ENCODE measurements around the gene WDR70. TPM values are rescaled to one million over a fixed set of nuclear protein-coding genes. Genes with fewer than 3 reads are reported as not detected.

WDR70 gene
- total RNA-seq: 14.1 and 15.5 TPM in 2 replicates

DNA sequence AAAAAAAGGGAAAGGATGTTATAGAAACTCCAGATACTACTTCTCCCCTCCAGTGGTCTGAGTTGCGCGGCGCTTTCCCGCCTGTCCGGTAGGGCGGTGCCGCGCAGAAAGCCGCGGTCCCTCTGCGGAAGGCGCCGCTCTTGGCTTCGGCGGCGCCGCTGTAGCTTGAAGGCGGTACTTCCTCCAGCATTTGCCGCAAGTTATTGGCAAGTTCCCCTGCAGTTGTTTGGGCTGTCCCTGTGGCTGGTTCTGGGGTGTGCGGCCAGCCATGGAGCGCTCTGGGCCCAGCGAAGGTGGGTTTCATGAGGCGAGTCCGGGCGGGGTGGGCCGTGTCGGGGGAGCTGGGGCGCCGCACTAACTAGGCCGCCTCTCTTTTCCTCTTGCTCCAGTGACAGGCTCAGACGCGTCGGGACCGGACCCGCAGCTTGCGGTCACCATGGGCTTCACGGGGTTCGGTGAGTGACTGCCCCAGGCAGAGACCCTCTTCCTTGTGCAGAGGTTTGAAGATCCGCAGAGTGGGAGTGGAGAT, at the start of gene WDR70:
Gene WDR70 (plus strand): TSS at position 219 of the 529 bp plus-strand sequence. CDS start 50 bp downstream, at position 269.

DNA sequence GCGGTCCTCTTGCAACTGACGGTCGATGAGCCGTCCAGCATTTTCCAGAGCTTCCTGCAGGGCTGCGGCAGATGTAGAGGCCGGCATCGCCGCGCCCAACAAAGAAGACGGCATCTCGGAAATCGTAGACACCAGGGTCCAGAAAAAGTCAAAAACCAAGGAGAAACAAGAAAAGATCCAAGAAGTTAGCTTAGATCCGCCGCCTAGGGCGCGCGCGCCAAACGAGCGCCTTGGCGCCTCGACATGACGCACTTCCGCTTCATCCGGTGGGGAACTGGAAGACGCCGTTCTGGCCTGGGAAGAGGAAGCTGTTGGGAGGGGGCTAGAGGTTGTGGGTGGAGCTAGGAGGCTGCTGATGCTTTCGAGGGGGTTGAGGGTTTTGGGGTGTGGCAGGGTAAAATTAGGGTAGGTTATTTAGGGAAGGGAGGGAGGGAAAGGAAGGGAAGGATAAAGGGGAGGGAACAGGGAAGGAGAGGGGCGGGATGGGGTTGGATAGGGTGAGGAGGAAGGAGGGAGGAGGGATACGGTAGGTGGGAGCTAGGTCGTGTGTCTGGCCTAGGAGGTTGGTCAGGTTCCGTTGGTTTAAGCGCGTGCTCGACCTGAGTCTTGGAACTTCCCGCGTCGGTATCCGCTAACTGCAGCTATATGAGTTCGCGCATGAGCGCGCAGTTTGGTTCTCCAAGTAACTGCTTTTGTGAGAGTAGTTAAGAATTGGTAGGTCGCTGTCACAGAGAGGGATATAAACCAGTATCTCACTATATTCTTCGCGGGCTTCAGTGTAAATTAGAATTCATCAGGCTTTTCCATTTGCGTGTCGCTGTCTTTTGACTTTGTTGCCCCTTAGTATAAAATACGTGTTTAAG, 8.0 kb upstream of the WDR70 start, which contains the start of gene NUP155:
Gene NUP155 (minus strand): TSS at position 243 of the 863 bp plus-strand sequence. CDS start 129 bp downstream, at position 114.

Other genes starting within 250 kb of the WDR70 start
- 5.9 and 8.9 TPM in 2 replicates for gene CPLANE1, start 129.9 kb upstream of the WDR70 start, total RNA-seq
- gene NUP155, start 8.2 kb upstream of the WDR70 start, total RNA-seq: 27.1 and 30.8 TPM in 2 replicates

Measured in bronchus fibroblast of lung (primary cell).